Activated T-cell treated with anti-CD3 and anti-CD28 coated beads, Interleukin-2, amount 50 U/mL, for 24 hours (primary cell): ENCODE measurements around the gene CHST11.
"Not testable (repeated sequence)": the region's sequence is repeated elsewhere in the genome, so short reads cannot be mapped to it uniquely, and the experiment has no call there.

Experiments used
- DNase-seq: peaks from one replicate; pipeline ENCODE4 v3.0.0-alpha.2; 2020
- H3K27ac Mint-ChIP-seq: 2 replicates; pipeline ENCODE4 v1.8.0; 2020; ENCODE audit warnings: mild to moderate bottlenecking, mixed read lengths
- H3K27me3 Mint-ChIP-seq: 2 replicates; pipeline ENCODE4 v1.8.0; 2020; ENCODE audit warnings: mixed read lengths
- H3K36me3 Mint-ChIP-seq: 2 replicates; pipeline ENCODE4 v1.8.0; 2020; ENCODE audit warnings: low read depth, mixed read lengths
- H3K4me1 Mint-ChIP-seq: 2 replicates; pipeline ENCODE4 v1.8.0; 2020; ENCODE audit warnings: low read depth, mixed read lengths
- H3K4me3 Mint-ChIP-seq: 2 replicates; pipeline ENCODE4 v1.8.0; 2020; ENCODE audit warnings: mild to moderate bottlenecking, moderate library complexity, mixed read lengths
- H3K9me3 Mint-ChIP-seq: 2 replicates; pipeline ENCODE4 v1.8.0; 2020; ENCODE audit warnings: mixed read lengths

Gene CHST11

DNA sequence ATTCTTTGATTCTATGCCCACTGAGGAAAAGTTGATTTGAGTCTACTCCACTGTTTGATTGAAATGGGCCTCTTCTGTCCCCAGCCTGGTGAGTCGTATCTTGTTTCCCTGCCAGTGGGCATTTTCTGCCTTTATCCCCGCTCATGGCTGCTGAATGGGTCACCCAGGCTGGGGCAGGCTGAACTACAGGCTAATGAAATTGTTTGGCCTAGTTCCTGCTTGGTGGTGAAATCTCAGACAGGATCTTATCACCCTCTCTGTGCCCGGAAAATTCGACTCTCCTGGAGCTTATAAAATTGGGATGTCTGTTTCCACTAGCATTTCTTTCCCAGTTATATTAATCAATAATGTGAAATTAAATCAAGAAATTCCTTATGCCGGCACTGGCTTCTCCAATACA, 65.0 kb downstream of the CHST11 start:
- Mint-ChIP-seq H3K9me3 (no peaks in the 10 kb centered on the region), H3K4me3 (no peak overlapping the region), H3K4me1 (peaks cover 85% of the 10 kb centered on the region), H3K27me3 (no peaks in the 10 kb centered on the region), H3K27ac (no peak overlapping the region), H3K36me3 (no peaks in the 10 kb centered on the region)
- DNase-seq, result no peak

DNA sequence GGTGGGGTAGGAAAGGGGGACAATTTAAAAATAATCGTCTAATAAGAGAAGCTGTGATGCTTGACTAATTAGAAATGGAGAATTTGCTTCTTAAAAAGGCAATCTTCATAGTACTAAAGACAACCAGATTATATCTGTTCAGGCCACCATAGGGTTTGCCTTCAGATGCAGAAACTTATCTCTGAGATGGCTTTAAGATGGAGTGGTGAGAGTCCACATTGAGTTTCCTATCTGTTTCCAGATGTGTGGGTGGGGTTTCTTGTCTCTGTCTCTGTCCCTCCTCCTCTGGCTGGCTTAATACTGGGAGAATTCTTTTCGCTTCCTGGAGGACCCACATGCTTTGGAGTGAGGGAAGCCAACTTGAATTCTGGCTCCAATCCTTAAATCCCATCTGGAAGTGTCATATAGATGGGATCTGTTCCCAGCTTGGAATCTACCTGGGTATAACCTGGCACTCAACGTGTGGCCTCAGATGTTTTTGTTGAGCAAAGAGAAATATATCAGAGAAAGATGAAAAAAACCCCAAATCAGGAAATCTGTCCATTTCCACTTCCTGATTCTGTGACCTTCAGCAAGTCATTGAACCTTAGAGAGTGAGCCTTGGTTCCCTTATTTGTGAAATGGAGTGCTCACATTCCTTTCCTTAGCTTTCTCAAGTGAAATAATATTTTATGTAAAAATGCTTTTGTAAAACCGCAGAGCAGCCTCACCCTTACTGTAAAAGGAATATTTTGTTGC, 66.4 kb downstream of the CHST11 start:
- H3K4me3 Mint-ChIP-seq, result no peak overlapping the region
- DNase-seq, result no peak
- H3K27ac Mint-ChIP-seq, result peak overlapping the region; percentile 59
- peaks cover 5% of the 10 kb centered on the region for H3K36me3 Mint-ChIP-seq
- H3K27me3 Mint-ChIP-seq, result no peaks in the 10 kb centered on the region
- H3K4me1 Mint-ChIP-seq, result peaks cover 83% of the 10 kb centered on the region
- no peaks in the 10 kb centered on the region for H3K9me3 Mint-ChIP-seq

DNA sequence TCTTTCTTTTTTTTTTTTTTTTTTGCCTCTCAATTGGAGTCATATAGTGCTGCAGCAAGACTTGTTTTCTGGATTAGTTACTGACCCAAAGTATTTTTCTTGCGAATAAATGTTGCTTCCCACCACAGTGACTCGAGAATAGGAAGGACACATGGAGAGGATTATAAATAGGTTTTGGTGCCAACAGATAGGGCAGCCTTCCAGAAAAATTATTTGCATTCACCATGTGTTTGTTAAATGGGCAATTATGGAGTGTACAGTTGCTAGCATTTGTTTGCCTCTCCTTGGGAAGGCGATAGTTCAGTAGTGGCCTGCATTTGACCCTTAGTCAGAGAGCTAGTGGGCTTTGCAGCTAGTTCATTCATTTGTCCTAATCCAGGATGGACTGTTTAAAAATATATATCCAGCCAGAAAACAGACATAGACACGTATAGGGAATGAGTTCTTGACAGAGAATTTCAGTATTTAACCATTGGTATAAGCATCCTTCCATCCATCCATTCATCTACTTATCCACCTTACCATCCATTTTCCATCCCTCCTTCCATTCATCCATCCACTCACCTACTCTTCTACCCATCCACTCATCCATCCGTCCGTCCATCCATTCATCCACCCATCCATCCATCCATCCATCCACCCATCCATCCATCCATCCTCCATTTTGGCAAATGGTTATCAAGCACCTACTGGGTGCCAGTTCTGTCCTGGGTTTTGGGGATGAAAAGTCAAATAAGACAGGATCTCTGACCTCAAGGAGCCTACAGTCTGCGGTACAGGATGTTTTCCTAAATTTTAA, 67.5 kb downstream of the CHST11 start:
- Mint-ChIP-seq H3K4me3 (no peak overlapping the region), H3K36me3 (peaks cover 5% of the 10 kb centered on the region), H3K27me3 (no peaks in the 10 kb centered on the region), H3K9me3 (no peaks in the 10 kb centered on the region), H3K27ac (no peak overlapping the region), H3K4me1 (peaks cover 74% of the 10 kb centered on the region)
- DNase-seq, result no peak

DNA sequence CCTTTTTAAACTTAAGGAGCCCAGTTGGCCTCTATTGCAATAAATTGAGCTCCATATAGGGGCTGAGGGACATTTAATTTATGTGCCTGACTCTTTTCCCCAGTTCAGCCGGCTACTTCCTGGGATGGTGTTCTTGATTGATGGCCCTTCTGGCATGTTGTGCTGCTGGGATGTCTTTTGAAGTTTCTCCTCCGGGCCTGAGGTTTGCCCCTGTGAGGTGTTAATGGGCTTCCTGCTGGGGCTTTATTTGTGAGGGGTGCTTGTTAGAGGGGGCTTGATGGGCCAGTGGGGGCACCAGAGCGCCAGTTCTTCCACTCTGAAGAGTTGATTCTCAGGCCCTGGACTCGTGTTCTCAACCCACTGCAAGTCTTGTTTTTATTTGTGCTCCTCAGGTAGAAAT, 69.6 kb downstream of the CHST11 start:
- Mint-ChIP-seq H3K36me3 (peaks cover 5% of the 10 kb centered on the region), H3K9me3 (no peaks in the 10 kb centered on the region), H3K4me3 (no peak overlapping the region), H3K4me1 (peaks cover 61% of the 10 kb centered on the region), H3K27ac (no peak overlapping the region), H3K27me3 (no peaks in the 10 kb centered on the region)
- DNase-seq, result no peak

DNA sequence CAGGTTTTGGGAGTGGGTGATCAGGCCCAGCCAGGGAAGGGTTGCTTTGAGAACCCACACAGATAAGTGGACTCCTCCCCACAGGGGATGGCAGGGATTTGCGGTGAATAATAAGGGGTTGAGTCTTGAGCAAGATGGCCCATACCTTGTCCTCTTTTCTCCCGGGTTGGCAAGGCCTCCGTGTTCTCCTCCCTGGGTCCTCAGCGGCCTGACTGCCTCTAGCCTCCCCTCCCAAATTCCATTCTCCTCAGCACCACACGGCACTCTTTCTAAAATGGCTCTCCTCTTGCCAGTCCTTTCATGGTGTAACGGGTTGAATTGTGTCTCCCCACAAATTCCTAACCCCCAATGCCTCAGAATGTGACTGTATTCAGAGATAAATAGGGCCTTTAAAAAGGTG, 70.0 kb downstream of the CHST11 start:
- DNase-seq, result no peak
- H3K27ac Mint-ChIP-seq, result no peak overlapping the region
- H3K4me3 Mint-ChIP-seq, result no peak overlapping the region
- no peaks in the 10 kb centered on the region for H3K27me3 Mint-ChIP-seq
- peaks cover 60% of the 10 kb centered on the region for H3K4me1 Mint-ChIP-seq
- no peaks in the 10 kb centered on the region for H3K9me3 Mint-ChIP-seq
- H3K36me3 Mint-ChIP-seq, result peaks cover 5% of the 10 kb centered on the region

DNA sequence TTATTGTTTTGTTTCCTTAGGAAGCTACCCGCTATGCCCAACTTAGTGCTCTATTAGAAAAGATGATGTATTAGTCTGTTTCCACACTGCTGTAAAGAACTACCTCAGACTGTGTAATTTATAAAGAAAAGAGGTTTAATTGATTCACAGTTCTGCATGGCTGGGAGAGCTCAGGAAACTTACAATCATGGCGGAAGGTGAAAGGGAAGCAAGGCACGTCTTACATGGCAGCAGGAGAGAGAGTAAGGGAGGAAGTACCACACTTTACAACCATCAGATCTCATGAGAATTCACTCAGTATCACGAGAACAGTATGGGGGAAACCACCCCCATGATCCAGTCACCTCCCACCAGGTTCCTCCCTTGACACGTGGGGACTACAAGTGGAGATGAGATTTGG, 70.9 kb downstream of the CHST11 start:
- H3K27ac Mint-ChIP-seq, DNase-seq, H3K36me3 Mint-ChIP-seq, H3K27me3 Mint-ChIP-seq, H3K4me3 Mint-ChIP-seq, H3K9me3 Mint-ChIP-seq: not testable (repeated sequence)
- peaks cover 62% of the 10 kb centered on the region for H3K4me1 Mint-ChIP-seq

DNA sequence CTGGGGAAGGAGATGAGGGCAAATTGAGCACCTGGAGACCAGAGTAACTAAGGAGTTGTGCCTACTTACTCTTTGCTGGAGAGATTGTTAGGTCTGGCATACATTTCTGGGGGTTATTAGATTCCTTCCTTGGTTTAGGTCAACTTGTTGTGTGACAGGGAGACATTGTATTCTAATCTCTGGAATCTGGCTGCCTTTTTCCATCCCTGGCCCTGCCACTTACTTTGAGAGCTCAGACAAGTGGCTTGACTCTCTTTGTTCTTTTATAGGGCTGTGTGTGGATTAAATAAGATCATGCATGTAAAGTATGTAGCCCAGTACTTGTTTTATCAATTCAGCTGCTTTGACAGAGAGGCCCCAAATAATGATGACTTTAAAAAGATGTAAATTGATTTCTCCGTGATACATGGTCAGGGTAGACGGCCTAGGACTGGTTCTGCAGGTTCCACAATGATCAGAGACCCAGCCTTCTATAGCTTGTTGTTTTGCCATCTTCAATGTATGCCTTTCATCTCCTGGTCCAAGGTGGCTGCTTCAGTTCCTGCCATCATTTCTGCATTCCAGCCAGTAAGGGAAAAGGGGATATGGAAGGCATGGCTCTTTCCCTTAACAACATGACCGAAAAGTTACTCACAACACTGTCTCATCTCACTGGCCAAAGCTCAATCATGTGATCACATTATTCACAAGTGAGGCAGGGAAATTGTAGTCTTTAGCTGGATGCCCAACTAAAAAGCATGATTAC, 72.6 kb downstream of the CHST11 start:
- H3K36me3 Mint-ChIP-seq, result peaks cover 5% of the 10 kb centered on the region
- no peak overlapping the region for H3K27ac Mint-ChIP-seq
- peaks cover 61% of the 10 kb centered on the region for H3K4me1 Mint-ChIP-seq
- no peak for DNase-seq
- H3K4me3 Mint-ChIP-seq, result no peak overlapping the region
- H3K9me3 Mint-ChIP-seq, result no peaks in the 10 kb centered on the region
- H3K27me3 Mint-ChIP-seq, result no peaks in the 10 kb centered on the region

DNA sequence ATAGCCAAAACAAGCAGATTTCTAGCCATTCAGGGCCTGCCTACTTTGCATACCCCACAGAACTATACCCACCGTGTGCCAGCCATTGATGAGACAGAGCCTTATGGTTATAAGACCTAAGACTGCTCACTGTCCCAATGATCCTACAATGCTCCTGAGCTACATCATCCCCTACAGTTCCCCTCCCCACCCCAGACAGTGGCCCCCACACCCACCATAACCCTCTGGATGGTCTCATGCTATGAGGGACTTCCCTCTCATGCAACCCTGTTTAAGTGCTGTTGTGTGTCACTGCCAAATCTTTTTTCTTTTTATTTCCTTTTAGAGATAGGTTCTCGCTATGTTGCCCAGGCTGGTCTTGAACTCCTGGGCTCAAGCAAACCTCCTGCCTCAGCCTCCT, 75.9 kb downstream of the CHST11 start:
- Mint-ChIP-seq H3K4me3 (no peak overlapping the region), H3K9me3 (no peaks in the 10 kb centered on the region), H3K27me3 (no peaks in the 10 kb centered on the region), H3K36me3 (peaks cover 2% of the 10 kb centered on the region), H3K4me1 (peaks cover 60% of the 10 kb centered on the region), H3K27ac (no peak overlapping the region)
- no peak for DNase-seq

DNA sequence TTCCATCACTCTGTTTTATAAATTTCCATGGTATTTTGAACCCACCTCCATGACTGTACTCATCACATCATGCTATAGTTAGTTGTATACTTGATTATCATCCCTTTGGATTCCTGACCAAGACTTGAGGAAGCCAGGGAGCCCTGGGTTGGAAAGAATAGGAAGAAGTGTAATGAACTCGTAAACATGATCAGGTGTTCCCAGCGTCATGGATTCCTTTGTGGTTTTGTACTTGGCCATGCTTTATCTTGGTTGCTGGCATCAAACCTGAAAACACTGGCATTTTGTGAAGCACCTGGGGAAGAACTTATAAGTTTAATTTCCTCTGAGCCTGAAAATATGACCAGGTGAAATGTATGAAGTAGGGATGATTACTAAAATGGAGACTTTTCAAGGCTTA, 76.4 kb downstream of the CHST11 start:
- DNase-seq, result no peak

DNA sequence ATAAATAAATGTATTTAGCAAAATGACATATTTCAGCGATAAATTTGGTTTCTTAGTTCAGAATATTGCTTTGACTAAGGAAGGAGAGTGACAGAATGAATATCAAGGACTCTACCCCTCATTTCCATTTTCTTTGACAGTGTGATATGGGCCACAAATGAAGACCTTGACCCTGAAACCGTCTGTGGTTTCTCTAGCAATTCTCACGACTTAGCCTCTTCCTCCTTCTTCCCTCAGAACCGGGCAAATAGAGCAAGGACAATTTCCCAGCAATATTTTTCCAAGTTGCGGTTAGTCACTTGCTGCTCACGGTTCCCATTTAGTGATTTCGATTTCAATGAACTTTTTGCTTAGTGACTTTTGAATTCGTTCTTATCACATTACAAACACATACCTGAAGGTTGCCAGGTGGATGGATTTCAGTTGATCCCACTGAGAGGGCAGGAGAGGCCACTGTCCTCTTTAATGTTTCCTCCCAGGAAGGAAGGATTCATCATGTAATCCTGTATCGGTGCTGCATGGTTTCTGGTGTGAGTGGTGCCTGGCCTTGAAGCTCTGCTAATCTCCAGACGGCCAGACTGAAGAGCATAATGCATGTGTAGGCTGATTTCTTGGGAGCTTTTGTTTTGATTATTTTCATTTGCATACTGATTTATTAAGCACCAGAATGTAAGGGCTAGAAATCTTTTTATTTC, 77.6 kb downstream of the CHST11 start:
- no peaks in the 10 kb centered on the region for H3K27me3 Mint-ChIP-seq
- DNase-seq, result no peak
- peaks cover 6% of the 10 kb centered on the region for H3K36me3 Mint-ChIP-seq
- peak overlapping the region; percentile 64 for H3K27ac Mint-ChIP-seq
- no peak overlapping the region for H3K4me3 Mint-ChIP-seq
- peaks cover 70% of the 10 kb centered on the region for H3K4me1 Mint-ChIP-seq
- H3K9me3 Mint-ChIP-seq, result no peaks in the 10 kb centered on the region

More for the DNA sequence above, 76.4 kb downstream of the CHST11 start:
- Mint-ChIP-seq H3K36me3 (peaks cover 2% of the 10 kb centered on the region), H3K27me3 (no peaks in the 10 kb centered on the region), H3K27ac (peak overlapping the region; percentile 18), H3K4me1 (peaks cover 61% of the 10 kb centered on the region), H3K9me3 (no peaks in the 10 kb centered on the region), H3K4me3 (no peak overlapping the region)

DNA sequence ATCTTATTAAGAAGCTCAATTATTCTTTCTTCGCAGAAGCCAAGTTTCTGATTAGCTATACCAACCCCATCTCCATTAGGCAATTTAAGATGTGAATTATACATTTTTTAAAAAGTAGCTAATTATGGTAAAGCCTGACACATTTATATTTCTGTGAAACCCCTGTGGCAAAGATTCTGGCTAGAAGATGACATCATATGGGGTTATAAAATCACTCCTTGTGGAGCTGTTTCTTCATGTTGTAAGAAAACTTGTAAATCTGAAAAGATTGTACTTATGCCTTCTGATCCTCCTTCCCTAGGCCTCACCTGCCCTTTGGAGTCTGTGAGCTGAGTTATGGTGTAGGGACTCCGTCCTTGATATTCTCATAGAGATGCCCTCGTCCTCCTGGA, 78.1 kb downstream of the CHST11 start:
- Mint-ChIP-seq H3K36me3 (peaks cover 6% of the 10 kb centered on the region), H3K9me3 (no peaks in the 10 kb centered on the region), H3K4me1 (peaks cover 71% of the 10 kb centered on the region), H3K27me3 (no peaks in the 10 kb centered on the region), H3K27ac (peak overlapping the region; percentile 64), H3K4me3 (no peak overlapping the region)
- no peak for DNase-seq

DNA sequence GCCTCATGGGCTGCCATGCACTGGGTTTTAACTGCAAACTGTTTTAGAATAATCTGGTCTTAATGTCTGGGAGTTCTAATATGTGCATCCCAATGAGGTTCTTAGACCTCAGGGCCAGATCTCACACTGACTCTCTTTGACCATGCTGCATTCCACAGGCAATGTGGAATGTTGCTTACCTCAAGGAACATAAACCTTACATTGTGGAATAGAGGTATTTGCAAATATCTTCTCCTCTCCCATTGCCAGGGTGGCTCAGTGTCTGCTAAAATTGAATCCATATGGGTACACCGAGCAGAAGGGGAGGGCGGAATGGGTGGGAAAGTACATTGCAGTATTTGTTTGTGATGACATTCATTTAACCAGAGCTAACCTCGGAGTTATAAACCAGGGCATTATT, 78.6 kb downstream of the CHST11 start:
- Mint-ChIP-seq H3K4me1 (peaks cover 73% of the 10 kb centered on the region), H3K36me3 (peaks cover 6% of the 10 kb centered on the region), H3K4me3 (no peak overlapping the region), H3K27ac (peak overlapping the region; percentile 64), H3K9me3 (no peaks in the 10 kb centered on the region), H3K27me3 (no peaks in the 10 kb centered on the region)
- DNase-seq, result no peak

DNA sequence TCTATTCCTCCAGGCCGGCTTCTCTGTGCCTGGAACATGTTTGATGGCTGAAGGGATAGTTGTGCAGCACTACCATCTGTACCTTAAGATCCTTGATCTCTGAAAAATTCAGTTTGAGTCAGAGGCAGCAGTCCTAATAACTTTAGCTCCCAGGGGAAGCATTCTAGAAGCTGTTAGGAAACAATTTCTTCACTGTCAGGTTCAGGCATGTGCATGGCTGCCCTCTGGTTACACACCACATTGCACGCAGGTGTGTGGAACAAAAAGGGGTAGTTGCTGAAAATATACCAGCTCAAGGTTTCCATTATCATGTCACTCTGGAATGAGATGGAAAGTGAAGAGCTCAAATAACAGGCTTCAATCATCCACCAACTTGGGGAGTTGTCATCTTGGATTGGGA, 80.1 kb downstream of the CHST11 start:
- Mint-ChIP-seq H3K36me3 (peaks cover 6% of the 10 kb centered on the region), H3K27ac (no peak overlapping the region), H3K4me1 (peaks cover 78% of the 10 kb centered on the region), H3K4me3 (no peak overlapping the region), H3K27me3 (no peaks in the 10 kb centered on the region), H3K9me3 (no peaks in the 10 kb centered on the region)
- no peak for DNase-seq

DNA sequence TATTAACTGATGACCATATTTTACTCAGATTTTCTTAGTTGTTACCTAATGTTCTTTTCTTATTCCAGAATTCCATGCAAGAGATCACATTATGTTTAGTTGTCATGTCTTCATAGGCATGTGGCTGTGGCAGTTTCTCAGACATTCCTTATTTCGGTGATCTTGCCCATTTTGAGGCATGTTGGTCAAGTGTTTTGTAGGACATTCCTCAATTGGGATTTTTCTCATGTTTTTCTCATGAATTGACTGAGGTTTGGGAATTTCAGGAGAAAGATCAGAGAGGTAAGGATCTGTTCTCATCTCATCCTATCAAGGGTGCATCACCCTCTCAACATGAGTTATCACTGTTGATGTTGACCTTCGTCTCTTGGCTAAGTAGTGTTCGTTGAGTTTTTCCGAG, 81.3 kb downstream of the CHST11 start:
- Mint-ChIP-seq H3K27me3 (no peaks in the 10 kb centered on the region), H3K4me3 (no peak overlapping the region), H3K4me1 (peaks cover 68% of the 10 kb centered on the region), H3K36me3 (peaks cover 6% of the 10 kb centered on the region), H3K9me3 (no peaks in the 10 kb centered on the region), H3K27ac (no peak overlapping the region)
- DNase-seq, result no peak
